ENCODE results near the gene RAB6B.

RAB6B gene

GRCh38 chr3:133776794-133777438, 118.8 kb downstream of the RAB6B start:
- no peak for TF ChIP-seq CTCF (IDR thresholded peaks at IDR 0.05; ENCODE audit: borderline replicate concordance, control extremely low read depth, extremely low read depth, insufficient read depth, missing control alignments)
- DNase-seq (ENCODE audit: low spot score), result no peak
- in situ Hi-C loops (cut with MboI; ENCODE audit: low sequenced_read_pairs, unreplicated experiment), result no loop called here

- in situ Hi-C loops (cut with MboI; ENCODE audit: low sequenced_read_pairs, unreplicated experiment), result no loop called here
- no peak for TF ChIP-seq CTCF (IDR thresholded peaks at IDR 0.05; ENCODE audit: borderline replicate concordance, control extremely low read depth, extremely low read depth, insufficient read depth, missing control alignments)
- no peak for DNase-seq (ENCODE audit: low spot score)
Measured at GRCh38 chr3:133775835-133776234, 119.8 kb downstream of the RAB6B start.

- no peak for DNase-seq (ENCODE audit: low spot score)
- no peak for TF ChIP-seq CTCF (IDR thresholded peaks at IDR 0.05; ENCODE audit: borderline replicate concordance, control extremely low read depth, extremely low read depth, insufficient read depth, missing control alignments)
- in situ Hi-C loops (cut with MboI; ENCODE audit: low sequenced_read_pairs, unreplicated experiment), result no loop called here
Measured at GRCh38 chr3:133775309-133775708, 120.4 kb downstream of the RAB6B start.

Data from GM13976 (cell line).